ENCODE data around the gene KDF1.

Gene KDF1

DNA sequence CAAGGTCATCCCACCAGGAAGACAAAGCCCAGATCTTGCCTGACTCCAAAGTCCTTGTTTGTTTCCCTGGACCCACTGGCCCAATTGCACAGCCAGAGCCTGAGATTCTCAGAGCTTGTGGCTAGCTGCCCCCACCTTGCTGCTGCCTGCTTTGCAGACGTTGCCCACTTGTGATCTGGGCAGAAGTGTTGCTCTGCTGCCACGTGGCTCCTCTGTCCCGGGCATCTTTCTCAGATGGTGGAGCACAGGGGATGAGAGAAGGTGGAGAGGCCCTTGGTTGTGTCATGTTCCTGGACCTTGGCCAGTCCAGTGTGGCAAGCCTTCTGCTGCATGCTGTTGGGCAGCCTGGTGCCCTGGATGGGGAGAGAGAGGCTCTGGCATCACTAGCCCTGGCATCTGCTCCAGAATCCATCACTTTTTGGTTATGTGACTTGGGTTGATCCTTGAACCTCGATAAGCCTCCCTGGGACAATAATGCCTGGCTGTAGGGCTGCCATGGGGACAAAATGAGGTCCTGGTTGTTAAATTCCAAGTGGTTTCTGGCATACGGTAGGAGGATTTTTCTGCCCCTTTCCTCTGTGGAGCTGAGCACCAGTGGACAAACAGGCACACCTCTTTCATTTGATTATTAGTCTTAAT lies 44.9 kb downstream of the KDF1 start:
- no peak for DNase-seq (ENCODE audit: low spot score)

GRCh38 chr1:26913754-26914619 lies 46.3 kb downstream of the KDF1 start, which contains the start of gene NR0B2:
Gene NR0B2 (minus strand): TSS chr1:26913975. CDS start chr1:26913940, 35 bp downstream.
- DNase-seq (ENCODE audit: low spot score) = no peak

GRCh38 chr1:26913389-26913753 lies 46.9 kb downstream of the KDF1 start:
- DNase-seq (ENCODE audit: low spot score) = no peak

DNA sequence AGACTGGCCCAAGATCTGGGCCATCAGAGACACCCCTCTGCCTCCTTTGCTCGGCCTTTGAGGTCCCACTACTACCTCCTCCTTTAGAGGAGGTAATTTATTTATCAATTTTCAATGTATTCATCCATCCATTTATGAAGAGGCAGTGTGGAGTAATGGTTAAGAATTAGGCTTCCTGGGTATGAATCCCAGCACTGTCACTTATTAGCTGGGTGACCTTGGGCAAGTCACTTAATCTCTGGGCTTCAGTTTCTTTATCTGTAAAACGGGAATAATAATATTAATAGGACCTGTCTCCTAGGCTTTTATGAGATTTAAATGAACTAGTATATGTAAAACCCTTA lies 48.1 kb downstream of the KDF1 start:
- DNase-seq (ENCODE audit: low spot score) = no peak

DNA sequence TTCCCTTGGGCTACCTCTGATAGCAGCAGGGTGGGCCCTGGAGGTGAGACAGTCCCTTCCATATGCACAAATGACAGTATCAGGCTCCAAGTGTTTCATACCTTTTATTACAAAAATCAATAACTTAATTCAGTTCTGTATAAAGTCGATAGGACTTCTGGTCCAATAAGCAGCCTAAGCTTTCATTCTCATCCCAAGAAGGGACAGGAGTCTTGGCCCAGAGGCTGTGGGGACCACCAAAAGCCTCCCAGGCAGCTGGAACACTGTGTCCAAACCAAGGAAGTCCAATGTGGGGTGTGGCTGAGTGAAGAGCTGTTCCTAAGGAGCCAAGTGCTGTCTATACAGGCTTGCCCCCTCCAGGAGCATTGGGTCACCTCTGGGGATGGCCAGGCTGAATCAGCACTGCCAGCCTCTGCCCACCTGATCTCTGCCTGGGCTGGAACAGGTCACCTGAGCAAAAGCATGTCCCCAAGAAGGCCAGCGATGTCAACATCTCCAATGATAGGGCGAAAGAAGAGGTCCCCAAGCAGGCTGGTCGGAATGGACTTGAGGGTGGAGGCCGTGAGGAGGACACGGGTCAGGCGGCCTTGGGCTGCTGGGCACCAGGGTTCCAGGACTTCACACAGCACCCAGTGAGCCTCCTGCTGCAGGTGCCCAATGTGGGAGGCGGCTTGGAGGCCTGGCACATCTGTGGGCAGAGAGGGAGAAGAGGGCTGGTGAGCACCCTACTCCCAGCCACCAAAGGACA lies 48.7 kb downstream of the KDF1 start:
- no peak for DNase-seq (ENCODE audit: low spot score)

DNA sequence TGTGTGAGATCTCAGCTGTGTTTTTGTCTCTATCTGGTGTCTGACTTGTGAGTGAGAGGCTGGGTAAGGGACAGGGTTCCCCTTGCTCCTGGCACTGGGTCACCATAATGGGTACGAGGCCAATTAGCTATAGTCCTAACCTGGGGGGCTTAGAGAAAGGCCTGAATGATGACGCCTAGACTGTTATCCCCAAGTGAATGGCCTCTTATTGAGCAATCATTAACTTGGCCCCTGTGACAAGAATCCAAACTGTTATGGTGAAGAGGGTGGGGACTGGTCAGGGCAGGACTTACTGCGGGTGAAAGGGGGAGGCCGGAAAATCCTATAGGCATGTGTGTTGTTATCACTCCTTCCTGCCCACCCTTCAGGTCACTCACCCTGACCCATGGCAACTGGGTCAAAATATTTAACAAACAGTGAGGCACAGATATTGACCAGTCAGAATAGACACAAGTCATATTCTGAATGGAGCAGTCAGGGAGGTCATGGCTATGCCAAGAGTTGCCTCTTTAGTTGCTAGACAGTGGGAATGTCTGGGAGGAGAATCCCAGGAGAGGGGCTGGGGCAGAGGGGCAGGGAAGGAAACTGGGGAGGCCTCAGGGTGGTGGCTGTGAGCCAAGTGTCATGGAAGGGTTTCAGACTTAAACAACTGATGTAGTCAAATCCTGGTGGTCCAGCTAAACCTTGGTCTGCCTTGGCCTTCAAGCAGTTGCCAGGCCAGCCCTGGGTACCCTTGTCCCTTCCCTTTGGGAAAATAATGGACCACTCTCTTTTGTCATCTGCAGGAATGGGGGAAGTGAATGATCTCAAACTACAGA lies 49.7 kb downstream of the KDF1 start:
- DNase-seq (ENCODE audit: low spot score) = no peak

DNA sequence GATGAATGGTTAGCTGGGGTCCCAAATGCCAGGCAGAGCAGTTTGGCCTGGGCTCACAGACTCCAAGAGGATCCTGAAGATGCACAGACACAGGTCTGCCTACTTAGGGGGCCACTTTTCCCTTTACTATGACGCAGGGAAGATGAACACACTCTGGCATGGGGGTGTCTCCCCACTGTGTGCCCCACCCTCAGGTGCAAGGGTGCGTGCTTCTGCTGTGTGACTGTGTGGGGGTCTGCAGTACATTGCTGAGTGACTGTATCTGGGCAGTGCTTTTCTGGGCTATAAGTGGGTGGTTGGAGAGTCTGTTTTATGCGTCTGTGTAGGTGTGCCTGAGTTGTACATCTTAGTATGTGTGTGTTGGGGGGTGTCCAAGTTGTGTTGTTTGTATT lies 50.3 kb downstream of the KDF1 start:
- DNase-seq (ENCODE audit: low spot score) = no peak

- DNase-seq (ENCODE audit: low spot score) = no peak
These were observed 53.0 kb downstream of the KDF1 start for GRCh38 chr1:26907071-26907917.

DNA sequence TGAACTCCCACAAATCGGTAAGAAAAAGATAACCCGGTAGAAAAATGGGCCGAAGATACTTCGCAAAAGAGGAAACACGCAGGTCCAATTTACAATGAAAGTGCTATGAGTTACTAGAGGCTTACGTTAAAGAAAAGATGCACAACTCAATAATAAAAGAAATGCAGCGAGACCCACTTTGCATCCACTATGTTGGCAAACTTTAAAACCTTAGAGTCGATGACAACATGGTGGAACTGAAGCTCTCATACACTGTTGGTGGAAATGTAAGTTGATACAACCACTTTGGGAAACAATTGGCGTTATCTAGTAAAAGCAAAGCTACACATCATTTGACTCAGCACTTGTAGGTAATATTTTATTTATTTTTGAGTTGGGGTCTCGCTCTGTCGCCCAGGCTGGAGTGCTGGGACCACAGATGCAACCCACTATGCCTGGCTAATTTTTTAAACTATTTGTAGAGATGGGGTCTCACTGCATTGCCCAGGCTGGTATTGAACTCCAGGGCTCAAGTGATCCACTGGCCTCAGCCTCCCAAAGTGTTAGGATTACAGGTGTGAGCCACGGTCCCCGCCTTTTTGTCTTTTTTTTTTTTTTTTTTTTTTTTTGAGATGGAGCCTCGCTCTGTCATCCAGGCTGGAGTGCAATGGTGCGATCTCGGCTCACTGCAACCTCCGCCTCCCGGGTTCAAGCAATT lies 59.3 kb downstream of the KDF1 start:
- DNase-seq (ENCODE audit: low spot score) = no peak

DNA sequence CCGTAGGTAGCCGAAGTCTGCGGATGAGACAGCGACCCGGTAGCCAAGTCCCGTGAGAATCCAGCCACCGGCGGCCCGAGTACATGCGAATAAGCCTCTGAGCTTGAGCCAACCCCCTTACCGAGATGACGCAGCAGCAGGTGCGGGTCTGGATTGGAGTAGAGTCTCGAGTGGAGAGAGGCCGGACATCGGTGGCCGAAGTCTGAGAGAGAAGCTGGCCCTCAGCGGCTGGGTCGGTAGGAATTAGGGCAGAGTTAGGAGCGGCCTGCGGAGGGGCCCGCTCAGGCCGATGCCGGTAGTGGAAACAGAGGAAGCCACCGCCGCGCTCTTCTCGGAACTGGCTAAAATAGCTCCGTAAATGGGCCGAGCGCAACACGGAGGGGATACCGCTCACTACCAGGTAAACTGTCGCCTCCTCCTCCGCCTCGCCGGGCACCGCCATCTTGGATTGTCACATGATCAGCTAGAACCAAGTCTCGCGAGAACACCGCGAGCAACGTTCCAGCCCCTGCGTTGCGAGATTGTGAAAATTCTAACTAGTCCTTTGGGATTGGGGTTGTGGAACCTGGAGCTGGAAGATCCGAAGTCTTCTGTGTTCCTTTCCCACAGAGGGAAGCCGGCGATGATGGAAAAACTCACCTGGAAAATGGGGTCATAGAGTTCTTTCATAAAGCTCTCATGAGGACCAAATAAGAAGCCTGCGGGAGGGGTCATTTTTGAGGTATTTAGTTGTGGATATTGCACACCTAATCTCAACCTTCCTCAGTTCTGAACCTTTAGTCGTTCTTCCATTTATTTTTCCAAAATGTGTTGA lies 60.1 kb downstream of the KDF1 start, which contains the start of gene GPATCH3:
TSS of gene GPATCH3 (minus strand) at position 467 of the 814 bp plus-strand sequence. CDS start at position 442, 25 bp downstream.
- peak; percentile 91 for DNase-seq (ENCODE audit: low spot score)
